HepG2 (cell line): ENCODE data around the gene PXMP2. TPM values are rescaled to one million over a fixed set of nuclear protein-coding genes. Genes with fewer than 3 reads are reported as not detected.
A peak's percentile ranks its signal among the peaks of the same experiment; 100 is the strongest.

Experiments
- CCAR2 ChIP-seq: fragments of 200-400 bp; formaldehyde crosslinking; optimal IDR thresholded peaks from 2 replicates; pipeline ENCODE3; 2018; ENCODE audit warnings: low read depth, mild to moderate bottlenecking, low read length, moderate library complexity
- HNF4A ChIP-seq: sonication (generic); formaldehyde crosslinking; IDR thresholded peaks from 2 replicates; pipeline ENCODE4 v1.4.0; 2020; ENCODE audit warnings: missing genetic modification reagents
- HNF4G ChIP-seq, 2 experiments: sonication (generic) in 1 of 2; formaldehyde crosslinking in 1 of 2; IDR thresholded peaks; 2 replicates each; pipeline versions ENCODE4 v1.4.0 to v1.6.1; 2011 to 2020; ENCODE audit warnings: borderline replicate concordance in 2 of 2, low read depth in 2 of 2, mild to moderate bottlenecking in 2 of 2, low read length in 1 of 2, missing genetic modification reagents in 1 of 2, moderate library complexity in 1 of 2
- IKZF1 ChIP-seq: fragments of 450-650 bp; IDR thresholded peaks from 2 replicates; pipeline ENCODE4 v1.7.1; 2016
- KDM5A ChIP-seq: fragments of 200-600 bp; sonication (generic); IDR thresholded peaks from 2 replicates; pipeline ENCODE4 v1.7.0; 2018; ENCODE audit warnings: antibody characterized with exemption, mild to moderate bottlenecking, low read length, borderline replicate concordance
- MBD4 ChIP-seq: IDR thresholded peaks from 2 replicates; pipeline ENCODE4 v1.6.1; 2012; ENCODE audit warnings: low read length, inconsistent platforms, borderline replicate concordance
- NFYB ChIP-seq: sonication (generic); formaldehyde crosslinking; IDR thresholded peaks from 2 replicates; pipeline ENCODE4 v1.4.0; 2020; ENCODE audit warnings: missing genetic modification reagents
- NR2F2 ChIP-seq: IDR thresholded peaks from 2 replicates; pipeline ENCODE4 v1.6.1; 2012; ENCODE audit warnings: low read depth, inconsistent platforms, borderline replicate concordance
- RORA ChIP-seq: sonication (generic); formaldehyde crosslinking; IDR thresholded peaks from 2 replicates; pipeline ENCODE4 v1.5.0; 2020; ENCODE audit warnings: mild to moderate bottlenecking, missing genetic modification reagents, moderate library complexity
- SMC3 ChIP-seq: IDR thresholded peaks from 2 replicates; pipeline ENCODE4 v1.6.1; 2011; ENCODE audit warnings: low read length, improper control_type of control experiment
- SRY ChIP-seq: sonication (generic); formaldehyde crosslinking; IDR thresholded peaks from 2 replicates; pipeline ENCODE4 v1.8.0; 2022; ENCODE audit warnings: mild to moderate bottlenecking, missing genetic modification reagents
- SSRP1 ChIP-seq: IDR thresholded peaks from 2 replicates; pipeline ENCODE4 v1.6.1; 2016; ENCODE audit warnings: control low read depth
- TAF15 ChIP-seq: fragments of 200-400 bp; formaldehyde crosslinking; IDR thresholded peaks from one replicate; pipeline ENCODE4 v1.6.1; 2018; ENCODE audit warnings: mild to moderate bottlenecking, low read depth, low read length; ENCODE audit not compliant: poor library complexity, severe bottlenecking
- TP53 ChIP-seq: sonication (generic); formaldehyde crosslinking; conservative IDR thresholded peaks from 2 replicates; pipeline ENCODE4 v1.4.0; 2020; ENCODE audit warnings: missing genetic modification reagents
- ZFP90 ChIP-seq: sonication (generic); formaldehyde crosslinking; IDR thresholded peaks from 2 replicates; pipeline ENCODE4 v1.8.0; 2022; ENCODE audit warnings: missing genetic modification reagents, mild to moderate bottlenecking, inconsistent platforms, borderline replicate concordance
- ZNF10 ChIP-seq: sonication (generic); formaldehyde crosslinking; IDR thresholded peaks from 2 replicates; pipeline ENCODE4 v1.4.0; 2020; ENCODE audit warnings: mild to moderate bottlenecking, low read depth, missing genetic modification reagents, borderline replicate concordance
- ZNF253 ChIP-seq: sonication (generic); formaldehyde crosslinking; IDR thresholded peaks from 2 replicates; pipeline ENCODE4 v1.8.0; 2022; ENCODE audit warnings: mild to moderate bottlenecking, missing genetic modification reagents, borderline replicate concordance
- ZNF530 ChIP-seq: sonication (generic); formaldehyde crosslinking; IDR thresholded peaks from 2 replicates; pipeline ENCODE4 v1.5.0; 2020; ENCODE audit warnings: low read depth, mild to moderate bottlenecking, missing genetic modification reagents
- ZNF567 ChIP-seq: sonication (generic); formaldehyde crosslinking; IDR thresholded peaks from 2 replicates; pipeline ENCODE4 v1.8.1; 2023; ENCODE audit warnings: mild to moderate bottlenecking, missing genetic modification reagents, borderline replicate concordance
- ZNF720 ChIP-seq: sonication (generic); formaldehyde crosslinking; IDR thresholded peaks from 2 replicates; pipeline ENCODE4 v1.4.0; 2020; ENCODE audit warnings: missing genetic modification reagents
- polyA plus RNA-seq, 8 experiments: library from polyadenylated mRNA; depleted of rRNA in 3 of 8; stranded (reverse) in 7 of 8; unstranded in 1 of 8; fragments of >200 nt; fragmentation: Illumina TruSeq in 4 of 8; extraction: Trizol in 4 of 8; gene quantifications; 2 replicates each; pipeline versions ENCODE4 v1.2.1 to v1.2.3, GENCODE V29; 2011 to 2016; ENCODE audit warnings: low read depth in 4 of 8, missing spikeins in 1 of 8, mixed read lengths in 1 of 8; ENCODE audit not compliant: insufficient read depth in 1 of 8
- total RNA-seq, 5 experiments: library from RNA; depleted of rRNA; stranded (reverse); fragments of >200 nt; fragmentation: Illumina TruSeq; extraction: Trizol; gene quantifications; 2 replicates each; pipeline ENCODE4 v1.2.3, GENCODE V29; 2016; ENCODE audit warnings: low read depth in 1 of 5
- TF ChIP-seq, protein P1 (sequence below): sonication (generic); formaldehyde crosslinking; IDR thresholded peaks from 2 replicates; pipeline ENCODE4 v1.4.0; 2020; ENCODE audit warnings: missing genetic modification reagents
- TF ChIP-seq, protein P2 (sequence below): IDR thresholded peaks from 2 replicates; pipeline ENCODE4 v1.6.1; 2016; ENCODE audit warnings: control low read depth
- TF ChIP-seq, protein P3 (sequence below): sonication (generic); formaldehyde crosslinking; IDR thresholded peaks from 2 replicates; pipeline ENCODE4 v1.5.0; 2020; ENCODE audit warnings: mild to moderate bottlenecking, missing genetic modification reagents
- TF ChIP-seq, protein P4 (sequence below): sonication (generic); formaldehyde crosslinking; IDR thresholded peaks from 2 replicates; pipeline ENCODE4 v1.8.0; 2023; ENCODE audit warnings: mild to moderate bottlenecking, missing genetic modification reagents

Gene PXMP2
- total and polyA plus RNA-seq, 2 of the 13 experiments (the other 11 are each of a cell fraction or from before 2014, with no cell fraction given) = 25.5 to 42.9 TPM

DNA sequence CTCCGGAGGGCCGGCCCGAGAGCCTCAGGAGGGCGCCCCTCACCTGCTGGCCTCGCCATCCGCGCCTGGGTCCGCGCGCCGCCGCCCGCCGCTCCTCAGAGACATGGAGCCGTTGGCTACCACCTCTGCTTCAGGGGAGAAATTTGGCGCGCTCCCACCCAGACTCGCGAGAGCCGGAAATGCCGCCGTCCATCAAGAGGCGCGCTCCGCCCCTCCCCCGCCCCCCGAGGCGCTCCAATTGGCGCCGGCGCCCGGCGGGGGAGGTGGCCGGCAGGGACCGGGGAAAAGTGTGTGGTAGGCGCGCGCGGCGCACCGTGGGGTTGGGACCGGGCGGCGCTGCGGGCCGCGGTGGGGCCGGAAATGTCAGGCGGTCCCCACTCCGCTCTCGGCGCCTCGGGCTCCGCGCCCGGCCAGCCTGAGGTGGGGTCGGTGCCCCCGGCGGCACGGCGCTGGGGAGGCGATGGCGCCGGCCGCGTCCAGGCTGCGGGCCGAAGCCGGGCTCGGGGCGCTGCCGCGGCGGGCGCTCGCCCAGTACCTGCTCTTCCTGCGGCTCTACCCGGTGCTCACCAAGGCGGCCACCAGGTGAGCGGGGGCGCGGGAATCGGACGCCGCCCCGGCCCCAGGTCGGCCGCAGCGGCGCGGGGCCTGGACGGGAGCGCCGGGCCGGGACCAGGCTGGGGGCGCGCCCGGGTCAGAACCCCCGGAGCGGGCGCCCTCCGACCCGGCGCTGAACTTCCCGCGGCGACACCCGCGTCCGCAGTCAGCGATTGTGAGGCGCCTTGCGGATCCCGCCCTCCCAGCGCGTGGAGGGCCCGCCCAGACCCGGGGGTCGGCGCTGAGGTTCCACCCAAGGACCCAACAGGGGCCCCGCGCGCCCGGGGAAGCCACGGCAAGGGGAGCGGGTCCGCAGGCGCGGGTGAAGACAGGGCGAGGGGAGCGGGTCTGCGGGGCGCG is at the start of gene PXMP2, which contains the start of gene POLE (continued):
- TF ChIP-seq SSRP1 (CRISPR knock-in tag) (no peak), HNF4A (CRISPR knock-in tag) (no peak), ZNF10 (CRISPR knock-in tag) (no peak), RORA (no peak), TP53 (CRISPR knock-in tag) (no peak), ZNF720 (CRISPR knock-in tag) (no peak), MBD4 (no peak), IKZF1 (no peak), ZFP90 (CRISPR knock-in tag) (no peak), NR2F2 (no peak), CCAR2 (no peak), SMC3 (no peak), HNF4G (IDR thresholded peaks at IDR 0.05; ENCODE audit: borderline replicate concordance, low read depth, low read length) (no peak), HNF4G (CRISPR knock-in tag; IDR thresholded peaks at IDR 0.05; ENCODE audit: borderline replicate concordance, low read depth) (no peak), KDM5A (peak; percentile 43; the same call in 1 of the 2 replicates), NFYB (CRISPR knock-in tag) (peak; percentile 73), SRY (no peak), ZNF567 (no peak), TAF15 (peak; percentile 25), ZNF530 (CRISPR knock-in tag) (no peak), ZNF253 (CRISPR knock-in tag) (no peak)
- TF ChIP-seq, protein P1, sequence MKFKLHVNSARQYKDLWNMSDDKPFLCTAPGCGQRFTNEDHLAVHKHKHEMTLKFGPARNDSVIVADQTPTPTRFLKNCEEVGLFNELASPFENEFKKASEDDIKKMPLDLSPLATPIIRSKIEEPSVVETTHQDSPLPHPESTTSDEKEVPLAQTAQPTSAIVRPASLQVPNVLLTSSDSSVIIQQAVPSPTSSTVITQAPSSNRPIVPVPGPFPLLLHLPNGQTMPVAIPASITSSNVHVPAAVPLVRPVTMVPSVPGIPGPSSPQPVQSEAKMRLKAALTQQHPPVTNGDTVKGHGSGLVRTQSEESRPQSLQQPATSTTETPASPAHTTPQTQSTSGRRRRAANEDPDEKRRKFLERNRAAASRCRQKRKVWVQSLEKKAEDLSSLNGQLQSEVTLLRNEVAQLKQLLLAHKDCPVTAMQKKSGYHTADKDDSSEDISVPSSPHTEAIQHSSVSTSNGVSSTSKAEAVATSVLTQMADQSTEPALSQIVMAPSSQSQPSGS = no peak
- TF ChIP-seq, protein P2, sequence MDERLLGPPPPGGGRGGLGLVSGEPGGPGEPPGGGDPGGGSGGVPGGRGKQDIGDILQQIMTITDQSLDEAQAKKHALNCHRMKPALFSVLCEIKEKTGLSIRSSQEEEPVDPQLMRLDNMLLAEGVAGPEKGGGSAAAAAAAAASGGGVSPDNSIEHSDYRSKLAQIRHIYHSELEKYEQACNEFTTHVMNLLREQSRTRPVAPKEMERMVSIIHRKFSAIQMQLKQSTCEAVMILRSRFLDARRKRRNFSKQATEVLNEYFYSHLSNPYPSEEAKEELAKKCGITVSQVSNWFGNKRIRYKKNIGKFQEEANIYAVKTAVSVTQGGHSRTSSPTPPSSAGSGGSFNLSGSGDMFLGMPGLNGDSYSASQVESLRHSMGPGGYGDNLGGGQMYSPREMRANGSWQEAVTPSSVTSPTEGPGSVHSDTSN (CRISPR knock-in tag) = peak; percentile 80
- TF ChIP-seq, protein P3, sequence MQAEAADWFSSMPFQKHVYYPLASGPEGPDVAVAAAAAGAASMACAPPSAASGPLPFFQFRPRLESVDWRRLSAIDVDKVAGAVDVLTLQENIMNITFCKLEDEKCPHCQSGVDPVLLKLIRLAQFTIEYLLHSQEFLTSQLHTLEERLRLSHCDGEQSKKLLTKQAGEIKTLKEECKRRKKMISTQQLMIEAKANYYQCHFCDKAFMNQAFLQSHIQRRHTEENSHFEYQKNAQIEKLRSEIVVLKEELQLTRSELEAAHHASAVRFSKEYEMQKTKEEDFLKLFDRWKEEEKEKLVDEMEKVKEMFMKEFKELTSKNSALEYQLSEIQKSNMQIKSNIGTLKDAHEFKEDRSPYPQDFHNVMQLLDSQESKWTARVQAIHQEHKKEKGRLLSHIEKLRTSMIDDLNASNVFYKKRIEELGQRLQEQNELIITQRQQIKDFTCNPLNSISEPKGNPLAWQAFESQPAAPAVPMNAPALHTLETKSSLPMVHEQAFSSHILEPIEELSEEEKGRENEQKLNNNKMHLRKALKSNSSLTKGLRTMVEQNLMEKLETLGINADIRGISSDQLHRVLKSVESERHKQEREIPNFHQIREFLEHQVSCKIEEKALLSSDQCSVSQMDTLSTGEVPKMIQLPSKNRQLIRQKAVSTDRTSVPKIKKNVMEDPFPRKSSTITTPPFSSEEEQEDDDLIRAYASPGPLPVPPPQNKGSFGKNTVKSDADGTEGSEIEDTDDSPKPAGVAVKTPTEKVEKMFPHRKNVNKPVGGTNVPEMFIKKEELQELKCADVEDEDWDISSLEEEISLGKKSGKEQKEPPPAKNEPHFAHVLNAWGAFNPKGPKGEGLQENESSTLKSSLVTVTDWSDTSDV (CRISPR knock-in tag) = no peak
- TF ChIP-seq, protein P4, sequence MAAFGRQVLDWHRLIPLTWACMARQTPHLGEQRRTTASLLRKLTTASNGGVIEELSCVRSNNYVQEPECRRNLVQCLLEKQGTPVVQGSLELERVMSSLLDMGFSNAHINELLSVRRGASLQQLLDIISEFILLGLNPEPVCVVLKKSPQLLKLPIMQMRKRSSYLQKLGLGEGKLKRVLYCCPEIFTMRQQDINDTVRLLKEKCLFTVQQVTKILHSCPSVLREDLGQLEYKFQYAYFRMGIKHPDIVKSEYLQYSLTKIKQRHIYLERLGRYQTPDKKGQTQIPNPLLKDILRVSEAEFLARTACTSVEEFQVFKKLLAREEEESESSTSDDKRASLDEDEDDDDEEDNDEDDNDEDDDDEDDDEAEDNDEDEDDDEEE = no peak
